DMS114 treated with DMSO at 0.1 percent for 48 hours (cell line): ENCODE results near the gene KLC4.
A peak's percentile ranks its signal among the peaks of the same experiment; 100 is the strongest.

Experiments
- DNase-seq: peaks from one replicate; lab custom pipeline; 2025; ENCODE audit not compliant: unreplicated experiment; lab: John Stamatoyannopoulos, UW

Gene KLC4

GRCh38 chr6:43059168-43060033 is at the start of gene KLC4, which contains the start of gene MRPL2:
KLC4 (plus strand) TSS chr6:43059631; CDS start chr6:43061336, 1,705 bp downstream.
MRPL2 (minus strand) TSS chr6:43059434; CDS start chr6:43059381, 53 bp downstream.
- peak; percentile 99 for DNase-seq

DNA sequence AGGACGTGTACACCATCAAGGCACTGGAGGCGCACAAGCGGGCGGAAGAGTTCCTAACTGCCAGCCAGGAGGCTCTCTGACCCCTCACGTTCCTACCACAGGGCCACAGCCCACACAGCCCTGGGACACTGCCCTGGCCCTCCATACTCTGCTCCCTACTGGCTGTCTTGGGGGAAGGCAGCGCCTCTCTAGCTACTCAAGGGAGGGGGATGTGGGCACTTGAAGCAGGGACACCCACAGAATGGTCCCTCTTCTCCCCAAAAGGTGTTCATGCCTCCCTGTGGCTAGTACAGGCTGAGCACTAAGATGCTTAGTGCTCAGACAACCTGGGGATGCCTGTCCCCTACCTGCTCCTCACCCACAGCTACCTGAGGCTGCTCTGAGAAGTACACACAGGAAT is 48.2 kb upstream of the KLC4 start:
- DNase-seq: no peak

GRCh38 chr6:43012364-43012763 is 47.1 kb upstream of the KLC4 start:
- no peak for DNase-seq

- no peak for DNase-seq
Observed at GRCh38 chr6:43013097-43013842, 46.2 kb upstream of the KLC4 start.

DNA sequence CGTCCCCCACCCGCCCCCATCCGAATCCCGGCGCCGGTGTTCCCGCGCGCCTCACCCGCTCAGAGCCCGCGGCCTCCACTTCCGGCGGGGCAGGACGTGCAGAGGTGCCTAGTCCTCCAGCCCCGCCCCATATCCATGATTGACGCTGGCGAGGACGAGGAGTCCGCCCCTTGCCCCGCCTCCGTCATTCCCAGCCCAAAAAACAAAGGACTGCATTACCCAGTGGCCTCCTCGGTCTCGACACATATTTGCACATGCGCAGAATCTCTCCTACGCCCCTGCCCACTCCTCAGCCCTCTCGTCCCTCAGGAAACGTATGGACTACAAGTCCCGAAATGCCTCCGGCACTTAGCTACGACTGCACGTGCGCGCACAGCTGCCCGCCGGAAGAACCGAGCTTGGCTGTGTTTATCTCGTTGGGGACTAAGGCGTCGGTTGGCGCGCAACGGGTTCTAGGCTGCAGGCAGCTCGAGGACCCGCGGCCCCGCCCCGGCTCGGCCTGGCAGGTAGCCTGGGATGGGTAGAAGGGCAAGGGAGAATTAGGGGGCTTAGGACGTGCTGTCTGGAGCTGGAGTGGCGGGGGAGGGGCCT is 45.5 kb upstream of the KLC4 start, which contains the start of the genes KLHDC3 and MEA1:
Gene KLHDC3 (plus strand): TSS at position 407 of the 591 bp plus-strand sequence. CDS start 2,944 bp downstream, outside the sequence.
Gene MEA1 (minus strand): TSS at position 104 of the 591 bp plus-strand sequence. CDS start 133 bp downstream, outside the sequence.
- DNase-seq: peak; percentile 100

DNA sequence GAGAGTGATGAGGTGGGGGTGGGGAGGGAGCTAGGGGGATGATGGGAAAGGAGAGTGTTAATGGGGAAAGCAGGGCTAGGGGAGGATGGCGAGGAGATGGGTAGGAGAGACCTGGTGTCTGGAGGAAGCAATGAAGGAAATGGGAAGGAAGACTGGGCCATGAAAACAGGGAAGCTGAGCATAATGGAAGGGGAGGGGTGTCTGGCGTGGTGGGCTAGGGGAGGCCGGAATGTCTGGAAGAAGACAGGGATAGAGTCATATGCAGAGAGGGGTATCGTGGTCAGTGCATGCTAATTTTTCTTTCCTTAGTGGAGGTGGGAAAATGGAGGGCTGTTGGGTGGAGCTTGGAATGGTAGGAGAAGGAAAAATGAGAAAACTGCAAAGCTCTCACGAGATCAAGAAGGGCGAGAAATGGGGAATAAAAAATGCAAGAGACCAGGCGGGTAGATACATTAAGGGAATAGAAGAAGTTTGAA is 45.0 kb upstream of the KLC4 start:
- no peak for DNase-seq

GRCh38 chr6:43016176-43016942 is 43.1 kb upstream of the KLC4 start:
- DNase-seq: no peak

- no peak for DNase-seq
Observed at GRCh38 chr6:43016943-43017334, 42.5 kb upstream of the KLC4 start.

DNA sequence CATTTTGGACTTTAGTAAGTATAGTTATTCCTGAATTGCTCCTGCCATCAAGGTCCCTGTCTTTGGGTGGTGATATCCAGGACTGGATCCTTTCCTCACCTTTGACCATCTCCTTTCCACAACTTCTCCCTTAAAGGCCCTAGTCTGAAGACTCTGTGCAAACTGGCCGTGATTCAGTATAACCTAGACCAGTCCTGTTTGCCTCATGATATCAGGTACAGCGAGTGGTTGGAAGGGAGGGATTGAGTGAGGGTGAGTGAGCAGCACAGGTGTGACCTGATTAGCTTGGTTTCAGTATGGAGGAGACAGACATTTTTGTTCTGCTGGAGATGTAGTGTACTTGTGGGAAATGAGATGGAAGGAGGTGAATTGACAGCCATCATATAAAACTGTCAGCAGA is 40.3 kb upstream of the KLC4 start:
- no peak for DNase-seq

- DNase-seq: no peak
Observed at GRCh38 chr6:43020052-43020705, 39.3 kb upstream of the KLC4 start.

DNA sequence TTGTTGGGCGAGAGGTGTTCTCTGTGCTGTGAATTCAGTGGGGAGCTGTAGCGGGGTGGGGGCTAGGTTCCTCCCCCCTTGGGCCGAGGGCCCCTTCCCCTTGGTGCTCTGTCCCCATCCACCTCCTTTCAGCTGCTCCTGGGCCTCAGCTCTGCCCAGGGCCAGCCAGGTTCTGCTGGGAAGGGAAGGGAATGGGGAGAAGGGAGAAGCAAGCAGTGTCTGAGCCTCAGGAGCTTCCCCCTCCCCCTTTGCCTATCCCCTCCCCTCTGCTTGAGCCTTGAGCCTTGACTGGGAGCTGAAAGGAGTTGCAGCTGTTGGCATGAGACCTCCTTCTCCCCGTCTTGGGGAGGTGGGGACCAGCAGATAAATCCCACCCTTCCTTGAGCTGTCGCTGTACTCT is 38.6 kb upstream of the KLC4 start:
- DNase-seq: peak; percentile 49

DNA sequence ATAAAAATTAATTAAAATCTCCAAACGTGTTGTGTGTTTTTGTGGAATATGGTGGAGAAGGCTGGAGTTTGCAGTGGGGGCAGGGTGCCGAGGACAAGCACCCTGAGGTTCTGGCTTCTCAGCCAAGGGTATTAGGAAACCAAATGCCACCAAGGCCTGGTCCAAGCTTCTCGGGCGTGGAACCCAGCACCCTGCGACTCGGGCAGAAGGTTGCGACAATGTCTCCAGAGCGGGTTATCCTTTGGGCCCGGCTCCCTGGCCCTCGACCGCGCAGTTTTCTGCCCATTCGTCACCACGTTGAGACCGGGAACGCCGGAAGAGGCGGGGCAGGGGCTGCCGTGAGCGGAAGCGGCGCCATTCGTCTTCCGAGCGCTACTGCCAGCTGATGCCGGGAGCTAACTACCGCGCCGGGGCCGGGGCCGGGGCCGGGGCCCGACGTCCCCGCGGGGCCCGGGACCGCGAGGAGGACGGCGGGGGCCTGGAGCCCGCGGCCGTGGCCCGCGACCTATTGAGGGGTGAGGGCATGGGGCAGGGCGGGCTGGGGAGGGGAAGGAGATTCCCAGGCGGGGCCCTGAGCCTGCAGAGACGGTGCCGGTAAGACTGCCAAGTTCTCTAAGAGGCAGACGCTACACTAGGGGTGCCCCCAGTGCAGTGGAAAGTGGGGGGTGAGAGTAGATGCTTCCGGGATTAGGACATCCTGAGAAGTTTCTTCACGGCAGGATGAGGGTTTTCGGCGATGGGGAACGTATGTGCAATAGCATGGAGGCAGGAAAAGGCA is 38.0 kb upstream of the KLC4 start, which contains the start of gene RRP36:
Gene RRP36 (plus strand): TSS at position 354 of the 778 bp plus-strand sequence. CDS start 32 bp downstream, at position 386.
- DNase-seq: peak; percentile 75

- DNase-seq: no peak
Observed at GRCh38 chr6:43024436-43024835, 35.0 kb upstream of the KLC4 start.

GRCh38 chr6:43026365-43026764 is 33.1 kb upstream of the KLC4 start:
- DNase-seq: no peak

DNA sequence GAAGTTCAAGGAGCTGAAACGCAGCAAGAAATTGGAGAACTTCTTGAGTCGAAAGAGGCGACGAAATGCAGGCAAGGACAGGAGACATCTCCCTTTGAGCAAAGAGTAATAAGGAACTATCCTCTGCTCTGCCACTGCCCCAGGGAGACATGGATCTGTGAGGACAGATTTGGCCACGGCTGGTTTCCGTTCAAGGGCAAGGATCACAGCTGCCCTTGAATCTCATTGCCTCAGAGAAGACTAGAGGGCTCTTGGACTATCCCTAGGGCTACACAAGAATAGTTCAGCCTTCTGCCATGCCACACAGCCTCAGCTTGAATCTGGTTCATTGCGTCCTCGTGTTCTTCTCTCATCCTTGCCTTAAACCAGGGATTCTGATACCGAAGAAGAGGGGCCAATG is 30.3 kb upstream of the KLC4 start:
- no peak for DNase-seq

GRCh38 chr6:43032326-43032725 is 27.1 kb upstream of the KLC4 start:
- DNase-seq: no peak

- no peak for DNase-seq
Observed at GRCh38 chr6:43033496-43034189, 25.8 kb upstream of the KLC4 start.

- no peak for DNase-seq
Observed at GRCh38 chr6:43034190-43034525, 25.3 kb upstream of the KLC4 start.
